ENCODE data around the gene RPS6KA4.

DNA sequence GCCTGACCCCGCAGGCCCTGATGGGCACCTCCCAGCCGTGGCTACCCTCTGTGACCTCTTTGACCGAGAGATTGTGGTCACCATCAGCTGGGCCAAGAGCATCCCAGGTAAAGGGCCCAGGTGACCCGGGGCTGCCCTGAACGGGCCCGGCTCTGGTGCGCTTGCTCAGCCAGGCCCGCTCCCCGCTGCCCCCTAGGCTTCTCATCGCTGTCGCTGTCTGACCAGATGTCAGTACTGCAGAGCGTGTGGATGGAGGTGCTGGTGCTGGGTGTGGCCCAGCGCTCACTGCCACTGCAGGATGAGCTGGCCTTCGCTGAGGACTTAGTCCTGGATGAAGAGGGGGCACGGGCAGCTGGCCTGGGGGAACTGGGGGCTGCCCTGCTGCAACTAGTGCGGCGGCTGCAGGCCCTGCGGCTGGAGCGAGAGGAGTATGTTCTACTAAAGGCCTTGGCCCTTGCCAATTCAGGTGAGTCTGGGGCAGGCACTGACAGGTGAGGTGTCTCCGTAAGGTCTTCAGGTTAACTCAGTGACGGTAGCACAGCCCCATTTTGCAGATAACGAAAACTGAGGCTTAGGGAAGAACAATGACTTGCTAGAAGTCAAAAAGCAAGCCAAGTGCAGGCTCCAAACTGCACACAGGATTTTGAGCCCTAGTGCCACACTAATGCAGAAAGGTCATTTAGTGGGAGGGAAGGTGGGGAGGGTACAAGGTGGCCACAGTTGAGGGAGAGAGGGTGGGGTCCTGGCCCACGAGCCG lies 44.0 kb upstream of the RPS6KA4 start:
- TF ChIP-seq POLR2A (IDR thresholded peaks at IDR 0.05) = no peak
- TF ChIP-seq, protein P1, sequence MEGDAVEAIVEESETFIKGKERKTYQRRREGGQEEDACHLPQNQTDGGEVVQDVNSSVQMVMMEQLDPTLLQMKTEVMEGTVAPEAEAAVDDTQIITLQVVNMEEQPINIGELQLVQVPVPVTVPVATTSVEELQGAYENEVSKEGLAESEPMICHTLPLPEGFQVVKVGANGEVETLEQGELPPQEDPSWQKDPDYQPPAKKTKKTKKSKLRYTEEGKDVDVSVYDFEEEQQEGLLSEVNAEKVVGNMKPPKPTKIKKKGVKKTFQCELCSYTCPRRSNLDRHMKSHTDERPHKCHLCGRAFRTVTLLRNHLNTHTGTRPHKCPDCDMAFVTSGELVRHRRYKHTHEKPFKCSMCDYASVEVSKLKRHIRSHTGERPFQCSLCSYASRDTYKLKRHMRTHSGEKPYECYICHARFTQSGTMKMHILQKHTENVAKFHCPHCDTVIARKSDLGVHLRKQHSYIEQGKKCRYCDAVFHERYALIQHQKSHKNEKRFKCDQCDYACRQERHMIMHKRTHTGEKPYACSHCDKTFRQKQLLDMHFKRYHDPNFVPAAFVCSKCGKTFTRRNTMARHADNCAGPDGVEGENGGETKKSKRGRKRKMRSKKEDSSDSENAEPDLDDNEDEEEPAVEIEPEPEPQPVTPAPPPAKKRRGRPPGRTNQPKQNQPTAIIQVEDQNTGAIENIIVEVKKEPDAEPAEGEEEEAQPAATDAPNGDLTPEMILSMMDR (IDR thresholded peaks at IDR 0.05) = no peak
